CD4-positive, alpha-beta T cell (primary cell): ENCODE data around the gene MRPS31. TPM values are rescaled to one million over a fixed set of nuclear protein-coding genes. Genes with fewer than 3 reads are reported as not detected.

Experiments
- ATAC-seq: fragments of 200-7000 bp; cut with Tn5 transposase; one replicate; pipeline ENCODE4 v1.10.0; 2022; ENCODE audit warnings: mild to moderate bottlenecking; ENCODE audit not compliant: poor library complexity
- CTCF ChIA-PET: fragments of 350-600 bp; sonication (Branson Sonifier 250); formaldehyde crosslinking; loops from one replicate; lab custom pipeline; 2021; ENCODE audit warnings: antibody characterized with exemption, inconsistent platforms; lab: Charles Lee
- POLR2A ChIA-PET: fragments of 350-600 bp; sonication (Branson Sonifier 250); formaldehyde crosslinking; loops from one replicate; lab custom pipeline; 2021; ENCODE audit warnings: antibody characterized with exemption, inconsistent platforms; lab: Charles Lee
- DNase-seq, 14 experiments: peaks; one replicate each; pipeline ENCODE4 v3.0.0-alpha.2; 2013 to 2020; ENCODE audit warnings: mixed read lengths in 2 of 14
- H3K27ac ChIP-seq, 2 donors: one replicate each; pipeline versions ENCODE4 v1.5.1 to v1.7.0; 2013; ENCODE audit warnings: low read length in 2 of 2, low read depth in 1 of 2, mild to moderate bottlenecking in 1 of 2
- H3K27me3 ChIP-seq, 2 experiments: 1 replicate in 1 of 2; 2 replicates in 1 of 2; pipeline versions ENCODE4 v1.6.1 to v1.7.0; 2013; ENCODE audit warnings: low read length in 2 of 2, control low read depth in 1 of 2, mild to moderate bottlenecking in 1 of 2, moderate library complexity in 1 of 2; ENCODE audit not compliant: insufficient read depth in 2 of 2, control insufficient read depth in 1 of 2
- H3K36me3 ChIP-seq: one replicate; pipeline ENCODE4 v1.6.1; 2013; ENCODE audit warnings: low read length, control low read depth; ENCODE audit not compliant: insufficient read depth
- H3K4me1 ChIP-seq: one replicate; pipeline ENCODE4 v1.6.1; 2013; ENCODE audit warnings: low read length, control low read depth; ENCODE audit not compliant: insufficient read depth
- H3K4me3 ChIP-seq: one replicate; pipeline ENCODE4 v1.5.1; 2013; ENCODE audit warnings: mild to moderate bottlenecking, low read length, moderate library complexity
- H3K9me3 ChIP-seq, 2 experiments: 1 replicate in 1 of 2; 2 replicates in 1 of 2; pipeline versions ENCODE4 v1.6.1 to v1.7.0; 2013; ENCODE audit warnings: low read length in 2 of 2, mild to moderate bottlenecking in 2 of 2, control low read depth in 1 of 2, moderate library complexity in 1 of 2; ENCODE audit not compliant: control insufficient read depth in 1 of 2, insufficient read depth in 1 of 2
- H3K27ac Mint-ChIP-seq: one replicate; pipeline ENCODE4 v1.8.0; 2020; ENCODE audit warnings: mixed read lengths
- H3K27me3 Mint-ChIP-seq: one replicate; pipeline ENCODE4 v1.8.0; 2021; ENCODE audit warnings: mixed read lengths
- H3K36me3 Mint-ChIP-seq: one replicate; pipeline ENCODE4 v1.8.0; 2021; ENCODE audit warnings: low read depth, mixed read lengths
- H3K4me1 Mint-ChIP-seq: one replicate; pipeline ENCODE4 v1.8.0; 2021; ENCODE audit warnings: low read depth, mixed read lengths
- H3K4me3 Mint-ChIP-seq: one replicate; pipeline ENCODE4 v1.8.0; 2020; ENCODE audit warnings: mild to moderate bottlenecking, mixed read lengths
- H3K9me3 Mint-ChIP-seq: one replicate; pipeline ENCODE4 v1.8.0; 2020; ENCODE audit warnings: mixed read lengths
- CTCF ChIP-seq: fragments of 200-600 bp; IDR thresholded peaks from one replicate; pipeline ENCODE4 v1.8.0; 2022; ENCODE audit warnings: antibody characterized with exemption, mild to moderate bottlenecking
- intact Hi-C, 2 experiments: fragments of 100-400 bp; cut with DNase I in 1 of 2; cut with micrococcal nuclease in 1 of 2; formaldehyde crosslinking; loops; one replicate each; pipeline versions ENCODE4 v1.15.1 to v1.9.0; 2023 to 2025; cut with DNase I, micrococcal nuclease
- total RNA-seq, 174 experiments: library from RNA in 2 of 174; stranded (reverse) in 2 of 174; gene quantifications; one replicate each; pipeline ENCODE4 v1.2.3 and lab custom pipeline; 2021 to 2026

MRPS31 gene
- total RNA-seq, 2 experiments from 2014 or later, result 8.3 to 9.5 TPM

DNA sequence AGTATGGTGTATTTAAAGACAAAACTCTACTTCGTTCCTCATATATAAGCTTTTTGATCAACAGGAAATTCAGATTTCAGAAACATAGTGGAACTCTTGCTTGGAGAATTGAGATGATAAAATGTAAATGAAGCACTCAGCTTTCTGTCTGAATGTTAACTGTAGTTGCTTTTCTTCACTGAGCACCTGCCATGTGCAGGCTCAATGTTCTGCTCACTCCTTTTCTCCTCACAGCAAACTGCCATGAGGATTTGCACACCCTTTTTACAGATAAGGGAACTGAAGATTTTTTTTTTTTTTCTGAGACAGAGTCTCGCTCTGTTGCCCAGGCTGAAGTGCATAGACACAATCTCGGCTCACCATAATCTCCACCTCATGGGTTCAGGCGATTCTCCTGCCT, 76.6 kb downstream of the MRPS31 start:
- ChIA-PET POLR2A (interaction anchor here (0.6 kb wide), 1 partner anchor 74 kb away, joined by 3 read pairs; no protein-coding TSS in a partner anchor), CTCF (interaction anchor here (0.7 kb wide), 1 partner anchor 752 kb away, joined by 3 read pairs; no protein-coding TSS in a partner anchor)
- Mint-ChIP-seq H3K36me3 (no peaks in the 10 kb centered on the region), H3K27me3 (no peaks in the 10 kb centered on the region), H3K4me1 (no peaks in the 10 kb centered on the region), H3K9me3 (no peaks in the 10 kb centered on the region), H3K4me3 (no peak overlapping the region), H3K27ac (no peak overlapping the region)
- no peak for TF ChIP-seq CTCF
- H3K27ac ChIP-seq, result no peak overlapping the region
- no peaks in the 10 kb centered on the region for H3K9me3 ChIP-seq
- H3K4me1 ChIP-seq, result no peaks in the 10 kb centered on the region
- H3K36me3 ChIP-seq, result no peaks in the 10 kb centered on the region
- DNase-seq (no peak), ATAC-seq (no peak)
- H3K4me3 ChIP-seq, result no peak overlapping the region
- no peaks in the 10 kb centered on the region for H3K27me3 ChIP-seq
- intact Hi-C loops, result no loop called here

GRCh38 chr13:40692946-40693345, 78.0 kb downstream of the MRPS31 start:
- Mint-ChIP-seq H3K27ac (no peak overlapping the region), H3K9me3 (no peaks in the 10 kb centered on the region), H3K4me1 (no peaks in the 10 kb centered on the region), H3K4me3 (no peak overlapping the region), H3K36me3 (no peaks in the 10 kb centered on the region), H3K27me3 (no peaks in the 10 kb centered on the region)
- H3K4me3 ChIP-seq, result no peak overlapping the region
- no peaks in the 10 kb centered on the region for H3K9me3 ChIP-seq
- no peaks in the 10 kb centered on the region for H3K27me3 ChIP-seq
- intact Hi-C loops, result no loop called here
- no peak for TF ChIP-seq CTCF
- no peaks in the 10 kb centered on the region for H3K4me1 ChIP-seq
- ChIA-PET POLR2A (no interaction called here), CTCF (no interaction called here)
- no peak for DNase-seq
- no peak for ATAC-seq
- no peaks in the 10 kb centered on the region for H3K36me3 ChIP-seq
- no peak overlapping the region for H3K27ac ChIP-seq

DNA sequence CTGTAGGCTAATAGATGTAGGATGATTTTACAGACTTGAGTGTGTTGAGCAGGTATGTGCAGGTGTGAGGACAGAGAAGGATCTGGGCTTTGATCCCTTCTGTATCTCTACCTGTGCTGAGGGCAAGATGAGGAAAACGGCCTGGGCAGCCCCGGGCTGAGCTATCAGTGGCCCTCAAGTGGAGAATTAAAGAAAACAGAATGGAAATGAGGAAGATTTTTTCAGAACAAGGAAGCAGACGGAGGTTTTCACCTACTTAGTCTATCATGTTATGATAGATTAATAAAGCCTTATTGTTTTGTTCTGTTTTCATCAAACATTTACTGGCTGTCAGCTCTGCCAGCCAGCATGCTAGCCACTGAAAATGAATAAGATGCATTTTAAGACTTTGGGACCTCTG, 82.2 kb downstream of the MRPS31 start:
- no peak overlapping the region for H3K27ac Mint-ChIP-seq

More for the DNA sequence above, 82.2 kb downstream of the MRPS31 start:
- no peaks in the 10 kb centered on the region for H3K27me3 ChIP-seq
- intact Hi-C loops, result no loop called here
- no peaks in the 10 kb centered on the region for H3K27me3 Mint-ChIP-seq
- DNase-seq, result no peak
- H3K27ac ChIP-seq, result no peak overlapping the region
- no peaks in the 10 kb centered on the region for H3K4me1 Mint-ChIP-seq
- no peak overlapping the region for H3K4me3 ChIP-seq
- ChIA-PET POLR2A (no interaction called here), CTCF (no interaction called here)
- no peaks in the 10 kb centered on the region for H3K9me3 ChIP-seq
- TF ChIP-seq CTCF, result no peak
- no peaks in the 10 kb centered on the region for H3K9me3 Mint-ChIP-seq
- H3K4me1 ChIP-seq, result no peaks in the 10 kb centered on the region
- no peaks in the 10 kb centered on the region for H3K36me3 ChIP-seq
- no peaks in the 10 kb centered on the region for H3K36me3 Mint-ChIP-seq
- no peak for ATAC-seq
- no peak overlapping the region for H3K4me3 Mint-ChIP-seq
